NB4 (cell line): ENCODE results near the gene ASAH2.

Source experiments
- DNase-seq: peaks from one replicate; pipeline ENCODE4 v3.0.0; 2010; ENCODE audit warnings: low read depth
- H3K4me3 ChIP-seq: one replicate; pipeline ENCODE4 v1.5.1; 2011; ENCODE audit warnings: mild to moderate bottlenecking, low read depth, low read length, moderate library complexity
- MYC ChIP-seq: IDR thresholded peaks from 2 replicates; pipeline ENCODE4 v1.6.1; 2011; ENCODE audit warnings: low read depth, low read length
- POLR2A ChIP-seq: IDR thresholded peaks from 2 replicates; pipeline ENCODE4 v1.6.1; 2011; ENCODE audit warnings: mild to moderate bottlenecking; ENCODE audit not compliant: insufficient read length; ENCODE audit errors: extremely low read depth
- TF ChIP-seq, protein P1 (sequence below): IDR thresholded peaks from 2 replicates; pipeline ENCODE4 v1.6.1; 2011; ENCODE audit warnings: low read depth, low read length
- TF ChIP-seq, protein P2 (sequence below): IDR thresholded peaks from one replicate; pipeline ENCODE4 v1.5.1; 2012; ENCODE audit warnings: low read depth, low read length

The ASAH2 gene

GRCh38 chr10:50216894-50217293, 34.4 kb downstream of the ASAH2 start:
- TF ChIP-seq, protein P1, sequence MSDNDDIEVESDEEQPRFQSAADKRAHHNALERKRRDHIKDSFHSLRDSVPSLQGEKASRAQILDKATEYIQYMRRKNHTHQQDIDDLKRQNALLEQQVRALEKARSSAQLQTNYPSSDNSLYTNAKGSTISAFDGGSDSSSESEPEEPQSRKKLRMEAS: no peak
- TF ChIP-seq POLR2A (no peak), MYC (no peak)
- TF ChIP-seq, protein P2, sequence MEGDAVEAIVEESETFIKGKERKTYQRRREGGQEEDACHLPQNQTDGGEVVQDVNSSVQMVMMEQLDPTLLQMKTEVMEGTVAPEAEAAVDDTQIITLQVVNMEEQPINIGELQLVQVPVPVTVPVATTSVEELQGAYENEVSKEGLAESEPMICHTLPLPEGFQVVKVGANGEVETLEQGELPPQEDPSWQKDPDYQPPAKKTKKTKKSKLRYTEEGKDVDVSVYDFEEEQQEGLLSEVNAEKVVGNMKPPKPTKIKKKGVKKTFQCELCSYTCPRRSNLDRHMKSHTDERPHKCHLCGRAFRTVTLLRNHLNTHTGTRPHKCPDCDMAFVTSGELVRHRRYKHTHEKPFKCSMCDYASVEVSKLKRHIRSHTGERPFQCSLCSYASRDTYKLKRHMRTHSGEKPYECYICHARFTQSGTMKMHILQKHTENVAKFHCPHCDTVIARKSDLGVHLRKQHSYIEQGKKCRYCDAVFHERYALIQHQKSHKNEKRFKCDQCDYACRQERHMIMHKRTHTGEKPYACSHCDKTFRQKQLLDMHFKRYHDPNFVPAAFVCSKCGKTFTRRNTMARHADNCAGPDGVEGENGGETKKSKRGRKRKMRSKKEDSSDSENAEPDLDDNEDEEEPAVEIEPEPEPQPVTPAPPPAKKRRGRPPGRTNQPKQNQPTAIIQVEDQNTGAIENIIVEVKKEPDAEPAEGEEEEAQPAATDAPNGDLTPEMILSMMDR: no peak
- H3K4me3 ChIP-seq: no peak overlapping the region
- DNase-seq: peak; percentile 85

GRCh38 chr10:50216418-50216817, 34.9 kb downstream of the ASAH2 start:
- DNase-seq: no peak
- H3K4me3 ChIP-seq: no peak overlapping the region
- TF ChIP-seq MYC (no peak), POLR2A (no peak)
- TF ChIP-seq, protein P1: no peak
- TF ChIP-seq, protein P2: no peak

GRCh38 chr10:50211670-50212069, 39.6 kb downstream of the ASAH2 start:
- DNase-seq: no peak
- TF ChIP-seq, protein P2: no peak
- TF ChIP-seq MYC: no peak
- no peak for TF ChIP-seq POLR2A
- TF ChIP-seq, protein P1: no peak
- H3K4me3 ChIP-seq: no peak overlapping the region

GRCh38 chr10:50210876-50211275, 40.4 kb downstream of the ASAH2 start:
- no peak for TF ChIP-seq MYC
- TF ChIP-seq, protein P1: no peak
- TF ChIP-seq, protein P2: no peak
- no peak for TF ChIP-seq POLR2A
- no peak for DNase-seq
- no peak overlapping the region for H3K4me3 ChIP-seq
